ENCODE measurements around the gene SLC8B1. TPM values are rescaled to one million over a fixed set of nuclear protein-coding genes. Genes with fewer than 3 reads are reported as not detected.

SLC8B1 gene
- total and polyA plus RNA-seq, 4 donors, result 9.9 to 23.8 (median 14.2) TPM

- no peak for TF ChIP-seq HNF4G (IDR thresholded peaks at IDR 0.05)
- TF ChIP-seq JUND (IDR thresholded peaks at IDR 0.05), result no peak
- no peak for TF ChIP-seq ATF3 (IDR thresholded peaks at IDR 0.05)
- TF ChIP-seq FOXA1 (IDR thresholded peaks at IDR 0.05), result no peak
- no peak for TF ChIP-seq ZBTB33 (IDR thresholded peaks at IDR 0.05)
- TF ChIP-seq TAF1 (conservative IDR thresholded peaks at IDR 0.05), result no peak
- TF ChIP-seq FOXA2 (IDR thresholded peaks at IDR 0.05), result no peak
- TF ChIP-seq CTCF (IDR thresholded peaks at IDR 0.05; ENCODE audit: low read depth, low read length, missing input control), result no peak
- no peak for TF ChIP-seq REST (IDR thresholded peaks at IDR 0.05)
- no peak for TF ChIP-seq GABPA (IDR thresholded peaks at IDR 0.05 in 1 of 2, conservative IDR thresholded peaks at IDR 0.05 in 1 of 2)
- TF ChIP-seq RXRA (IDR thresholded peaks at IDR 0.05), result no peak
- no peak for TF ChIP-seq HNF4A (conservative IDR thresholded peaks at IDR 0.05)
- no peak for TF ChIP-seq NR2F2 (IDR thresholded peaks at IDR 0.05)
- no peak for TF ChIP-seq MAX (IDR thresholded peaks at IDR 0.05)
- TF ChIP-seq RAD21 (IDR thresholded peaks at IDR 0.05), result no peak
- no peak for TF ChIP-seq EGR1 (IDR thresholded peaks at IDR 0.05; ENCODE audit: low read depth in 2 of 2)
- TF ChIP-seq SP1 (IDR thresholded peaks at IDR 0.05), result no peak
- TF ChIP-seq YY1 (IDR thresholded peaks at IDR 0.05), result no peak
- no peak overlapping the region for H3K9ac ChIP-seq (ENCODE audit: low read depth in 1 of 2, low read length in 2 of 2)
- no peaks in the 10 kb centered on the region for H3K36me3 ChIP-seq (ENCODE audit: control insufficient read depth in 4 of 4, insufficient read depth in 3 of 4, low read depth in 1 of 4, low read length in 3 of 4)
- H3K9me3 ChIP-seq (ENCODE audit: control insufficient read depth in 4 of 4, low read length in 3 of 4), result no peaks in the 10 kb centered on the region
- WGBS, result 76% methylated on average over 19 of the region's 19 CpGs
- no peak overlapping the region for H3K27ac ChIP-seq (ENCODE audit: low read depth in 1 of 2, low read length in 2 of 2)
- no peak overlapping the region for H3K4me3 ChIP-seq (ENCODE audit: low read depth in 1 of 3, low read length in 3 of 3)
- no peak for DNase-seq (ENCODE audit: low spot score)
- no peaks in the 10 kb centered on the region for H3K4me1 ChIP-seq (ENCODE audit: control insufficient read depth in 4 of 4, insufficient read depth in 4 of 4, low read length in 3 of 4)
- H3K27me3 ChIP-seq (ENCODE audit: control insufficient read depth in 4 of 4, insufficient read depth in 4 of 4, low read length in 3 of 4), result no peaks in the 10 kb centered on the region
Observed at GRCh38 chr12:113348849-113349536, 14.1 kb upstream of the SLC8B1 start.
